ENCODE results near the gene ZSWIM2.
"Not testable (repeated sequence)": the region's sequence is repeated elsewhere in the genome, so short reads cannot be mapped to it uniquely, and the experiment has no call there.

Gene ZSWIM2

GRCh38 chr2:186835628-186836027 lies 13.3 kb downstream of the ZSWIM2 start:
- Histone ChIP-seq H3K4me2 (ENCODE audit: low read length) (no peak overlapping the region), H4K8ac (ENCODE audit: low read depth, low read length) (no peak overlapping the region), H3K79me1 (ENCODE audit: low read length) (no peaks in the 10 kb centered on the region), H2AK5ac (ENCODE audit: low read length) (no peak overlapping the region), H3K9ac (ENCODE audit: low read length) (no peak overlapping the region), H3K23ac (ENCODE audit: low read length) (no peak overlapping the region), H4K5ac (ENCODE audit: low read length) (no peak overlapping the region), H3K27me3 (ENCODE audit: insufficient read depth, low read length, poor library complexity) (no peaks in the 10 kb centered on the region), H2BK120ac (ENCODE audit: low read depth, low read length) (no peak overlapping the region), H3K27ac (ENCODE audit: low read depth, low read length) (no peak overlapping the region), H2BK5ac (ENCODE audit: low read length) (no peak overlapping the region), H3K4me3 (ENCODE audit: low read length) (no peak overlapping the region), H3K36me3 (ENCODE audit: control insufficient read depth, insufficient read depth, low read length) (no peaks in the 10 kb centered on the region), H3K18ac (ENCODE audit: low read length) (no peak overlapping the region), H3K4ac (ENCODE audit: low read depth, low read length) (no peak overlapping the region), H3K79me2 (ENCODE audit: control insufficient read depth, insufficient read depth, low read length) (no peaks in the 10 kb centered on the region), H2BK15ac (replicated peaks; ENCODE audit: low read depth) (no peak overlapping the region), H3K4me1 (ENCODE audit: control insufficient read depth, low read depth, low read length) (no peaks in the 10 kb centered on the region), H3K56ac (ENCODE audit: low read length) (no peak overlapping the region)
- DNase-seq: no peak
- no CpG with 5 or more reads among the region's 1 CpG for WGBS (ENCODE audit: extremely low coverage, insufficient coverage, low lambda C conversion rate)

GRCh38 chr2:186827862-186828492 lies 21.0 kb downstream of the ZSWIM2 start:
- no peak overlapping the region for H4K5ac ChIP-seq (ENCODE audit: low read length)
- H2BK5ac ChIP-seq (ENCODE audit: low read length): no peak overlapping the region
- no peak overlapping the region for H2AK5ac ChIP-seq (ENCODE audit: low read length)
- no CpG with 5 or more reads among the region's 2 CpGs for WGBS (ENCODE audit: extremely low coverage, insufficient coverage, low lambda C conversion rate)
- no peaks in the 10 kb centered on the region for H3K36me3 ChIP-seq (ENCODE audit: control insufficient read depth, insufficient read depth, low read length)
- no peak overlapping the region for H3K4me3 ChIP-seq (ENCODE audit: low read length)
- H3K79me2 ChIP-seq (ENCODE audit: control insufficient read depth, insufficient read depth, low read length): no peaks in the 10 kb centered on the region
- no peaks in the 10 kb centered on the region for H3K79me1 ChIP-seq (ENCODE audit: low read length)
- no peak overlapping the region for H3K56ac ChIP-seq (ENCODE audit: low read length)
- no peak overlapping the region for H3K23ac ChIP-seq (ENCODE audit: low read length)
- H3K9ac ChIP-seq (ENCODE audit: low read length): no peak overlapping the region
- H4K8ac ChIP-seq (ENCODE audit: low read depth, low read length): no peak overlapping the region
- no peak overlapping the region for H3K27ac ChIP-seq (ENCODE audit: low read depth, low read length)
- no peak overlapping the region for H3K18ac ChIP-seq (ENCODE audit: low read length)
- no peak overlapping the region for H2BK120ac ChIP-seq (ENCODE audit: low read depth, low read length)
- no peak overlapping the region for H3K4me2 ChIP-seq (ENCODE audit: low read length)
- H3K4ac ChIP-seq (ENCODE audit: low read depth, low read length): no peak overlapping the region
- H3K4me1 ChIP-seq (ENCODE audit: control insufficient read depth, low read depth, low read length): no peaks in the 10 kb centered on the region
- no peak overlapping the region for H2BK15ac ChIP-seq (replicated peaks; ENCODE audit: low read depth)
- H3K27me3 ChIP-seq (ENCODE audit: insufficient read depth, low read length, poor library complexity): no peaks in the 10 kb centered on the region
- DNase-seq: no peak

DNA sequence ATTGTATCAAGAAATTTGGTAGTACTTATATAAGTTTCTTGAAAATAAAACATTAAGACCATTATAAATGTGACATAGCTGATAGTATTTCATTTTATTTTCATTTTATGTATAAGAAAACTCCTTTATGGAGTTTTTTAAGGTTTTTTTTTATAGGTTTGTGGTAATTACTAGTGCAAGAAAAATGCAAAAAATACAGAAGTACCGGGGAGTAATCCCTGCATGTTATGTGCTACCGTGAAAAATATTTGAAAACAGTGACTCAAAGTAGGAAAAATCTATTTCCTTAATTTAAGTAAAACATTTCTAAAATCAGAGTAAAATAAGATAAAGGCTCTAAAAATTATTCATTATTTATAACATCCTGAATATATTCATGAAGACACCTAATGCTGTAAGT lies 21.6 kb downstream of the ZSWIM2 start:
- DNase-seq: no peak
- Histone ChIP-seq H3K4ac (ENCODE audit: low read depth, low read length) (no peak overlapping the region), H2BK120ac (ENCODE audit: low read depth, low read length) (no peak overlapping the region), H3K4me3 (ENCODE audit: low read length) (no peak overlapping the region), H4K5ac (ENCODE audit: low read length) (no peak overlapping the region), H3K23ac (ENCODE audit: low read length) (no peak overlapping the region), H4K8ac (ENCODE audit: low read depth, low read length) (no peak overlapping the region), H3K79me1 (ENCODE audit: low read length) (no peaks in the 10 kb centered on the region), H3K27me3 (ENCODE audit: insufficient read depth, low read length, poor library complexity) (no peaks in the 10 kb centered on the region), H2BK5ac (ENCODE audit: low read length) (no peak overlapping the region), H2BK15ac (replicated peaks; ENCODE audit: low read depth) (no peak overlapping the region), H3K4me2 (ENCODE audit: low read length) (no peak overlapping the region), H3K79me2 (ENCODE audit: control insufficient read depth, insufficient read depth, low read length) (no peaks in the 10 kb centered on the region), H3K27ac (ENCODE audit: low read depth, low read length) (no peak overlapping the region), H3K9ac (ENCODE audit: low read length) (no peak overlapping the region), H3K36me3 (ENCODE audit: control insufficient read depth, insufficient read depth, low read length) (no peaks in the 10 kb centered on the region), H3K4me1 (ENCODE audit: control insufficient read depth, low read depth, low read length) (no peaks in the 10 kb centered on the region), H3K18ac (ENCODE audit: low read length) (no peak overlapping the region), H3K56ac (ENCODE audit: low read length) (no peak overlapping the region), H2AK5ac (ENCODE audit: low read length) (no peak overlapping the region)
- no CpG with 5 or more reads among the region's 2 CpGs for WGBS (ENCODE audit: extremely low coverage, insufficient coverage, low lambda C conversion rate)

- Histone ChIP-seq H2AK5ac (ENCODE audit: low read length) (no peak overlapping the region), H3K4me3 (ENCODE audit: low read length) (no peak overlapping the region), H3K27me3 (ENCODE audit: insufficient read depth, low read length, poor library complexity) (no peaks in the 10 kb centered on the region), H3K9ac (ENCODE audit: low read length) (no peak overlapping the region), H3K4me1 (ENCODE audit: control insufficient read depth, low read depth, low read length) (peaks cover 2% of the 10 kb centered on the region), H3K18ac (ENCODE audit: low read length) (no peak overlapping the region), H2BK120ac (ENCODE audit: low read depth, low read length) (no peak overlapping the region), H2BK5ac (ENCODE audit: low read length) (no peak overlapping the region), H2BK15ac (replicated peaks; ENCODE audit: low read depth) (no peak overlapping the region), H3K79me2 (ENCODE audit: control insufficient read depth, insufficient read depth, low read length) (no peaks in the 10 kb centered on the region), H3K27ac (ENCODE audit: low read depth, low read length) (no peak overlapping the region), H3K4ac (ENCODE audit: low read depth, low read length) (no peak overlapping the region), H3K36me3 (ENCODE audit: control insufficient read depth, insufficient read depth, low read length) (no peaks in the 10 kb centered on the region), H4K5ac (ENCODE audit: low read length) (no peak overlapping the region), H3K79me1 (ENCODE audit: low read length) (no peaks in the 10 kb centered on the region), H3K23ac (ENCODE audit: low read length) (no peak overlapping the region), H3K56ac (ENCODE audit: low read length) (no peak overlapping the region), H3K4me2 (ENCODE audit: low read length) (no peak overlapping the region), H4K8ac (ENCODE audit: low read depth, low read length) (no peak overlapping the region)
- no peak for DNase-seq
- no CpG with 5 or more reads among the region's 2 CpGs for WGBS (ENCODE audit: extremely low coverage, insufficient coverage, low lambda C conversion rate)
These were observed 26.6 kb downstream of the ZSWIM2 start for GRCh38 chr2:186822323-186822722.

GRCh38 chr2:186820303-186820702 lies 28.7 kb downstream of the ZSWIM2 start:
- no CpG with 5 or more reads among the region's 7 CpGs for WGBS (ENCODE audit: extremely low coverage, insufficient coverage, low lambda C conversion rate)
- Histone ChIP-seq H3K79me2 (ENCODE audit: control insufficient read depth, insufficient read depth, low read length) (no peaks in the 10 kb centered on the region), H3K4me3 (ENCODE audit: low read length) (no peak overlapping the region), H2BK15ac (replicated peaks; ENCODE audit: low read depth) (no peak overlapping the region), H3K4me2 (ENCODE audit: low read length) (no peak overlapping the region), H3K23ac (ENCODE audit: low read length) (no peak overlapping the region), H3K9ac (ENCODE audit: low read length) (no peak overlapping the region), H3K56ac (ENCODE audit: low read length) (no peak overlapping the region), H2AK5ac (ENCODE audit: low read length) (no peak overlapping the region), H3K36me3 (ENCODE audit: control insufficient read depth, insufficient read depth, low read length) (no peaks in the 10 kb centered on the region), H3K79me1 (ENCODE audit: low read length) (no peaks in the 10 kb centered on the region), H2BK5ac (ENCODE audit: low read length) (no peak overlapping the region), H4K8ac (ENCODE audit: low read depth, low read length) (no peak overlapping the region), H3K27ac (ENCODE audit: low read depth, low read length) (no peak overlapping the region), H3K18ac (ENCODE audit: low read length) (no peak overlapping the region), H3K4me1 (ENCODE audit: control insufficient read depth, low read depth, low read length) (peaks cover 2% of the 10 kb centered on the region), H2BK120ac (ENCODE audit: low read depth, low read length) (no peak overlapping the region), H4K5ac (ENCODE audit: low read length) (no peak overlapping the region), H3K27me3 (ENCODE audit: insufficient read depth, low read length, poor library complexity) (no peaks in the 10 kb centered on the region), H3K4ac (ENCODE audit: low read depth, low read length) (no peak overlapping the region)
- DNase-seq: no peak

DNA sequence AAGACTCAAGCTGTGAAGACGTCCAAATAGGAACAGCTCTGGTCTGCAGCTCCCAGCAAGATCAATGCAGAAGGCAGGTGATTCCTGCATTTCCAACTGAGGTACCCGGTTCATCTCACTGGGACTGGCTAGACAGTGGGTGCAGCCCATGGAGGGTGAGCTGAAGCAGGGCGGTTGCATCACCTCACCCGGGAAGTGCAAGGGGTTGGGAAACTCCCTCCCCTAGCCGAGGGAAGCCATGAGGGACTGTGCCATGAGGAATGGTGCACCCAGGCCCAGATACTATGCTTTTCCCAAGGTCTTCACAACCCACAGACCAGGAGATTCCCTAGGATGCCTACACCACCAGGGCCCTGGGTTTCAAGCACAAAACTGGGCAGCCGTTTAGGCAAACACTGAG lies 37.2 kb downstream of the ZSWIM2 start:
- H3K27ac ChIP-seq (ENCODE audit: low read depth, low read length); H2AK5ac ChIP-seq (ENCODE audit: low read length); H2BK15ac ChIP-seq (replicated peaks; ENCODE audit: low read depth); H3K4ac ChIP-seq (ENCODE audit: low read depth, low read length); H3K27me3 ChIP-seq (ENCODE audit: insufficient read depth, low read length, poor library complexity); H3K79me1 ChIP-seq (ENCODE audit: low read length); H4K8ac ChIP-seq (ENCODE audit: low read depth, low read length); H2BK120ac ChIP-seq (ENCODE audit: low read depth, low read length); H3K36me3 ChIP-seq (ENCODE audit: control insufficient read depth, insufficient read depth, low read length); H3K4me1 ChIP-seq (ENCODE audit: control insufficient read depth, low read depth, low read length); H2BK5ac ChIP-seq (ENCODE audit: low read length); H3K23ac ChIP-seq (ENCODE audit: low read length); H3K18ac ChIP-seq (ENCODE audit: low read length); H3K4me3 ChIP-seq (ENCODE audit: low read length); H3K56ac ChIP-seq (ENCODE audit: low read length); H3K79me2 ChIP-seq (ENCODE audit: control insufficient read depth, insufficient read depth, low read length); DNase-seq; H3K4me2 ChIP-seq (ENCODE audit: low read length); H3K9ac ChIP-seq (ENCODE audit: low read length); H4K5ac ChIP-seq (ENCODE audit: low read length): not testable (repeated sequence)
- WGBS (ENCODE audit: extremely low coverage, insufficient coverage, low lambda C conversion rate): no CpG with 5 or more reads among the region's 6 CpGs
